ENCODE measurements around the gene DYRK2.

The DYRK2 gene

DNA sequence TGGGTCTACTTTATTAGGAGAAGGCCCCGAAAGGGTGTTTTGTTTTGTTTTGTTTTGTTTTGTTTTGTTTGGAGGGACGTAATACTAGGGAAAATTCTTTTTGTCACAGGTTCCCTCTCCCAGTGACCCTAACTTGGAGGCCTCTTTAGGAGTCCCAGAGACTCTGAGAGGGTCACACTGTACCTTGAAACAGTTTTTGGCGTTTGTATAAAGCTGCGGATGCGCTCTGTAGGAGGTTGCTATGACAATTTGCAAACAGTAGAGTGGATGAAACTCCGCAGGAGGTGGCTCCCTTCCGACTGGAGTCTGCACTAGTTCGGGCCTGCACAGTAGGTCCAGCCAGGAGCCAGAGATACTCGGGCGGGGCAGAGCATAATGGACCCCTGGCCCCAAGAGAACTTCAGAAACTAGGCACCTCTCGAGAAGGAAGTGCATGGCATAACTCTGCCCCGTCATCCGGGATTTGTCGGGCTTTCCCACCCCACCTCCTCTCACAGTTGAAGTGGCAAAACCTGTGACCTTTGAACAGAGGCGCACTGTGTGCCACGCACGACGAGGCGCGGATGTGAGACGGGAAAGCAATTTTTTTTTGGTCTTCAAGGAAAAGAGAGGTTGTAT, 1.3 kb upstream of the DYRK2 start:
- WGBS, 2 donors (ENCODE audit: extremely low coverage in 2 of 2, insufficient read length in 2 of 2, insufficient replicate concordance in 1 of 2) = no CpG with 5 or more reads among the region's 21 CpGs
- H2BK5ac ChIP-seq (ENCODE audit: low read length) = no peak overlapping the region
- no peak overlapping the region for H2BK15ac ChIP-seq (ENCODE audit: low read length)
- H4K91ac ChIP-seq (ENCODE audit: low read depth, low read length, poor library complexity) = no peak overlapping the region
- peak overlapping the region; percentile 98 for H2AFZ ChIP-seq (ENCODE audit: low read length)
- no peaks in the 10 kb centered on the region for H3K27me3 ChIP-seq (ENCODE audit: control insufficient read depth in 3 of 3, insufficient read depth in 3 of 3, low read depth in 1 of 3, low read length in 3 of 3)
- H3K23ac ChIP-seq (ENCODE audit: low read depth, low read length, poor library complexity) = no peak overlapping the region
- no peak overlapping the region for H3K14ac ChIP-seq (ENCODE audit: low read length)
- H3K4me1 ChIP-seq (ENCODE audit: control insufficient read depth in 2 of 2, insufficient read depth in 1 of 2, low read depth in 1 of 2, low read length in 2 of 2) = peaks cover 6 to 18% of the 10 kb centered on the region in 2 donors
- peaks cover 6% of the 10 kb centered on the region for H3K79me1 ChIP-seq (ENCODE audit: low read depth, low read length)
- H2BK120ac ChIP-seq (ENCODE audit: low read depth, low read length) = no peak overlapping the region
- H3K9me3 ChIP-seq (replicated peaks in 1 of 2; ENCODE audit: control insufficient read depth in 2 of 2, insufficient read depth in 1 of 2, low read depth in 1 of 2, low read length in 2 of 2) = no peaks in the 10 kb centered on the region
- H3K27ac ChIP-seq (replicated peaks; ENCODE audit: low read length) = no peak overlapping the region
- no peak overlapping the region for H3K4ac ChIP-seq (ENCODE audit: low read length)
- H2BK12ac ChIP-seq (ENCODE audit: low read length) = no peak overlapping the region
- DNase-seq (ENCODE audit: low spot score) = peak; percentile 29
- H3K36me3 ChIP-seq (replicated peaks in 1 of 2; ENCODE audit: control insufficient read depth in 2 of 2, insufficient read depth in 2 of 2, low read length in 2 of 2) = peaks cover 0 to 10% of the 10 kb centered on the region in 2 donors
- H2AK5ac ChIP-seq (ENCODE audit: low read depth, low read length) = no peak overlapping the region
- H3K9ac ChIP-seq (ENCODE audit: low read depth, low read length, poor library complexity) = no peak overlapping the region
- H3K4me2 ChIP-seq (ENCODE audit: insufficient read depth, low read length, poor library complexity, severe bottlenecking) = peak overlapping the region; percentile 86
- no peak overlapping the region for H4K8ac ChIP-seq (ENCODE audit: low read depth, low read length)
- H3K4me3 ChIP-seq (ENCODE audit: low read length in 2 of 2) = peak overlapping the region in 1 of 2 donors; percentile 76
- H3K18ac ChIP-seq (ENCODE audit: low read length) = peak overlapping the region; percentile 35

DNA sequence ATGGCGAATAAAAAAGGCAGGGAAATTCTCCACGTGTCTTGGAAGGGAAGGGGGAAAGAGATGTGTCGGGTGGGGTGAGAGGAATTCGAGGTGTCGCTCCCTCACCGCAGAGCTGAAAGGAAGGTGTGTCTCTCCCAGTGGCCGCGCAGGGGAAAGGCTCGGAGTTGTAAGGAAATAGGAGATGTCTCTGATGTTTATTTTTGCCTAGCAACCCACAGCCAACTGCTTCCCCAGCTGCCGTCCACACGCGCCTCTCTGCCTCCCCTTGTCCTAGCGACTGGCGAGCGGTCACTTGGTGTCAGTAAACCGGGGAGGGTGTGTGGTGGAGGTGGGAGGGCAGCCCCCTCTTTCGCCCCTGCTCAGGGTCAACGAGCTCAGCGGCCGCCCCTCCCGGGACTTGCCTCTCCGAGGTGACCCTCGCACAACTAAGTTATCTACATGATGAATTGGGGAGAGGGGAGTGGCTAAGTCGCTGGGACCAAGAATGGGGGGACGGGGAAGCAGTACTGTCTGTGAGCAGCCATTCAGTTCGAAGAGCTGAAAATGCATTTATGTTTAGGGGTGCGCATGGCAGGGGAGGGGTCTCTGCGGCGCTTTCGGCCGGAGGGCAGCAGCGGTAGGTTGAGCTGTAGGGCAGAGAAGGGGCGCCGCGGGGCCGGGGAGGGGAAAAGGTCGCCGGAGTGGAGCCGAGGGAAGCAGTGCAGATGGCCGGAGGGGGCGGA, 585 bp upstream of the DYRK2 start:
- H3K27ac ChIP-seq (replicated peaks; ENCODE audit: low read length) = peak overlapping the region; percentile 89
- no peak overlapping the region for H2BK5ac ChIP-seq (ENCODE audit: low read length)
- peak; percentile 79 for DNase-seq (ENCODE audit: low spot score)
- peaks cover 6 to 18% of the 10 kb centered on the region in 2 donors for H3K4me1 ChIP-seq (ENCODE audit: control insufficient read depth in 2 of 2, insufficient read depth in 1 of 2, low read depth in 1 of 2, low read length in 2 of 2)
- peak overlapping the region; percentile 13 for H2BK15ac ChIP-seq (ENCODE audit: low read length)
- H2BK120ac ChIP-seq (ENCODE audit: low read depth, low read length) = peak overlapping the region; percentile 24
- no peak overlapping the region for H3K14ac ChIP-seq (ENCODE audit: low read length)
- H4K8ac ChIP-seq (ENCODE audit: low read depth, low read length) = no peak overlapping the region
- H3K36me3 ChIP-seq (replicated peaks in 1 of 2; ENCODE audit: control insufficient read depth in 2 of 2, insufficient read depth in 2 of 2, low read length in 2 of 2) = peaks cover 0 to 12% of the 10 kb centered on the region in 2 donors
- H3K79me1 ChIP-seq (ENCODE audit: low read depth, low read length) = peaks cover 6% of the 10 kb centered on the region
- no peak overlapping the region for H4K91ac ChIP-seq (ENCODE audit: low read depth, low read length, poor library complexity)
- peak overlapping the region; percentile 80 for H3K9ac ChIP-seq (ENCODE audit: low read depth, low read length, poor library complexity)
- no peak overlapping the region for H3K23ac ChIP-seq (ENCODE audit: low read depth, low read length, poor library complexity)
- H2AK5ac ChIP-seq (ENCODE audit: low read depth, low read length) = no peak overlapping the region
- H3K27me3 ChIP-seq (ENCODE audit: control insufficient read depth in 3 of 3, insufficient read depth in 3 of 3, low read depth in 1 of 3, low read length in 3 of 3) = no peaks in the 10 kb centered on the region
- peak overlapping the region; percentile 76 to 94 for H3K4me3 ChIP-seq (ENCODE audit: low read length in 2 of 2)
- H3K18ac ChIP-seq (ENCODE audit: low read length) = peak overlapping the region; percentile 96
- peak overlapping the region; percentile 86 for H3K4me2 ChIP-seq (ENCODE audit: insufficient read depth, low read length, poor library complexity, severe bottlenecking)
- peak overlapping the region; percentile 98 for H2AFZ ChIP-seq (ENCODE audit: low read length)
- H3K4ac ChIP-seq (ENCODE audit: low read length) = no peak overlapping the region
- WGBS, 2 donors (ENCODE audit: extremely low coverage in 2 of 2, insufficient read length in 2 of 2, insufficient replicate concordance in 1 of 2) = no CpG with 5 or more reads among the region's 41 CpGs
- H3K9me3 ChIP-seq (replicated peaks in 1 of 2; ENCODE audit: control insufficient read depth in 2 of 2, insufficient read depth in 1 of 2, low read depth in 1 of 2, low read length in 2 of 2) = no peaks in the 10 kb centered on the region
- no peak overlapping the region for H2BK12ac ChIP-seq (ENCODE audit: low read length)

DNA sequence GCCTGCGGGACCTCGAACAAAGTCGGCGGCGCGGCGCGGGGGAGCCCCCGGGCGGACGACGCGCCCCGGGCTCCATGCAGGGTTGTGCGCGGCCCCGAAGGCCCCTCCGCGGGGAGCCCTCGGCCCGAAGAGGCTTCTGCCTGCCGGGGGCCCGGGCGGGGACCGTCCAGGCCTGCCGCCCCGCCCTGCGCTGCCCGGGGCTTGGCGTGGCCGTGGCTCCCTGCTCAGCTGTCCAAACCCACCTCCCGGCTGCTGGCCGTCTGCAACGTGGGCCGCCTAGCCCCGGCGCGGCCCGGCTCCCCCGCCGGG, 670 bp downstream of the DYRK2 start:
- Histone ChIP-seq H3K4ac (ENCODE audit: low read length) (peak overlapping the region; percentile 57), H4K91ac (ENCODE audit: low read depth, low read length, poor library complexity) (no peak overlapping the region), H3K23ac (ENCODE audit: low read depth, low read length, poor library complexity) (peak overlapping the region; percentile 92), H2BK5ac (ENCODE audit: low read length) (peak overlapping the region; percentile 94), H2BK12ac (ENCODE audit: low read length) (no peak overlapping the region), H2BK120ac (ENCODE audit: low read depth, low read length) (peak overlapping the region; percentile 93), H3K4me2 (ENCODE audit: insufficient read depth, low read length, poor library complexity, severe bottlenecking) (peak overlapping the region; percentile 68), H3K36me3 (replicated peaks in 1 of 2; ENCODE audit: control insufficient read depth in 2 of 2, insufficient read depth in 2 of 2, low read length in 2 of 2) (peaks cover 4 to 24% of the 10 kb centered on the region in 2 donors), H3K9ac (ENCODE audit: low read depth, low read length, poor library complexity) (peak overlapping the region; percentile 95), H3K4me3 (ENCODE audit: low read length in 2 of 2) (peak overlapping the region; percentile 76 to 96), H3K14ac (ENCODE audit: low read length) (peak overlapping the region; percentile 77), H3K27me3 (ENCODE audit: control insufficient read depth in 3 of 3, insufficient read depth in 3 of 3, low read depth in 1 of 3, low read length in 3 of 3) (no peaks in the 10 kb centered on the region), H4K8ac (ENCODE audit: low read depth, low read length) (no peak overlapping the region), H2AK5ac (ENCODE audit: low read depth, low read length) (peak overlapping the region; percentile 92), H3K27ac (replicated peaks; ENCODE audit: low read length) (peak overlapping the region; percentile 87), H2BK15ac (ENCODE audit: low read length) (no peak overlapping the region), H2AFZ (ENCODE audit: low read length) (peak overlapping the region; percentile 97), H3K9me3 (replicated peaks in 1 of 2; ENCODE audit: control insufficient read depth in 2 of 2, insufficient read depth in 1 of 2, low read depth in 1 of 2, low read length in 2 of 2) (no peaks in the 10 kb centered on the region), H3K18ac (ENCODE audit: low read length) (peak overlapping the region; percentile 100), H3K79me1 (ENCODE audit: low read depth, low read length) (peaks cover 7% of the 10 kb centered on the region), H3K4me1 (ENCODE audit: control insufficient read depth in 2 of 2, insufficient read depth in 1 of 2, low read depth in 1 of 2, low read length in 2 of 2) (peaks cover 7 to 18% of the 10 kb centered on the region in 2 donors)
- DNase-seq (ENCODE audit: low spot score) = no peak
- no CpG with 5 or more reads among the region's 41 CpGs for WGBS, 2 donors (ENCODE audit: extremely low coverage in 2 of 2, insufficient read length in 2 of 2, insufficient replicate concordance in 1 of 2)
